Suppressor macrophage treated with lipopolysaccharide for 1 hour (primary cell): ENCODE measurements around the gene AK3.

Source experiments
- DNase-seq, 3 donors: peaks; one replicate each; pipeline ENCODE4 v3.0.0-alpha.2; 2020 to 2022

Gene AK3

GRCh38 chr9:4746278-4747030 is 5.5 kb upstream of the AK3 start:
- DNase-seq = peak in 1 of 3 donors; percentile 34

GRCh38 chr9:4743131-4743875 is 2.3 kb upstream of the AK3 start:
- peak; percentile 30 to 56 (median 37) for DNase-seq

- DNase-seq = no peak
These were observed 1.2 kb upstream of the AK3 start for GRCh38 chr9:4742246-4742645.

- DNase-seq = peak in 2 of 3 donors; percentile 27 to 33
These were observed 525 bp upstream of the AK3 start for GRCh38 chr9:4741365-4742089.

DNA sequence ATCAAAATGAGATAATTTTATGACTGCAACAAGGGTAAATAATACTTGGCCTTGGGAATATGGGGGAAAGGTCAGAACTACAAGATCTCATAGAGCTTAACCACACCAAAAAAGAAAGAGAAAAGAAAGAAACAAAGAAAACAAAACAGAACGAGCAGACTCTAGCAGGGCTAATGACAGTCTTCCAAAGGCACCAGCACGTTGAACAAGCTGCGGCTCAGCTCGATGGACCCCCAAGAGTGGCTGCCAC is 689 bp downstream of the AK3 start:
- DNase-seq = no peak

DNA sequence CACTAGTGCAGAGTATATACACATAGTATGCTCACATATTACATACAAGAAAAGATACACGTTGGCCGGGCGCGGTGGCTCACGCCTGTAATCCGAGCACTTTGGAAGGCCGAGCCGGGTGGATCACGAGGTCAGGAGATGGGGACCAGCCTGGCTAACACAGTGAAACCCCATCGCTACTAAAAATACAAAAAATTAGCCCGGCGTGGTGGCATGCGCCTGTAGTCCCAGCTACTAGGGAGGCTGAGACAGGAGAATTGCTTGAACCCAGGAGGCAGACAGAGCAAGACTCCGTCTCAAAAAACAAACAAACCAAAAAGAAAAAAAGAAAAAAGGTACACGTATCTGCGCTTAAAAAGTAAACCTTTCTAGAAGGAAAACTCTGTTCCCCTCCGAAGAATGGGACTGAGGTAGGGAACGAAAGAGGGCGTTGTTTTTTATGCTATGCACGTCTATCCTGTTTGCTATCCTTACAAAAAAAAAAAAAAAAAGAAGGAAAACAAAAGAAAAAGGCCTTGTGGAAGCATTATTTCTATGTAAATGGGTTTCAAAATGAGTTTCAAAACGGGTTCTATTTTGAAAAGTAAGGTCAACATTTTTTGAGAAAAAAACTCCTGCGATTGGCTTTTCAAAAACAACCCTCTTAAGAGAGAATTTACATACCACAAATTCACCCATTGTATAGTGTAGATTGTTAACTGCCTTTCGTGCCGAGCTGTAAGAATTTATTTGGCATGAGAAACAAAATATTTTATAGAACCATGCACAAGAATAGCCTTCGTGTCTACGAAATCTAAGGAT is 1.2 kb downstream of the AK3 start:
- DNase-seq = peak in 1 of 3 donors; percentile 26

DNA sequence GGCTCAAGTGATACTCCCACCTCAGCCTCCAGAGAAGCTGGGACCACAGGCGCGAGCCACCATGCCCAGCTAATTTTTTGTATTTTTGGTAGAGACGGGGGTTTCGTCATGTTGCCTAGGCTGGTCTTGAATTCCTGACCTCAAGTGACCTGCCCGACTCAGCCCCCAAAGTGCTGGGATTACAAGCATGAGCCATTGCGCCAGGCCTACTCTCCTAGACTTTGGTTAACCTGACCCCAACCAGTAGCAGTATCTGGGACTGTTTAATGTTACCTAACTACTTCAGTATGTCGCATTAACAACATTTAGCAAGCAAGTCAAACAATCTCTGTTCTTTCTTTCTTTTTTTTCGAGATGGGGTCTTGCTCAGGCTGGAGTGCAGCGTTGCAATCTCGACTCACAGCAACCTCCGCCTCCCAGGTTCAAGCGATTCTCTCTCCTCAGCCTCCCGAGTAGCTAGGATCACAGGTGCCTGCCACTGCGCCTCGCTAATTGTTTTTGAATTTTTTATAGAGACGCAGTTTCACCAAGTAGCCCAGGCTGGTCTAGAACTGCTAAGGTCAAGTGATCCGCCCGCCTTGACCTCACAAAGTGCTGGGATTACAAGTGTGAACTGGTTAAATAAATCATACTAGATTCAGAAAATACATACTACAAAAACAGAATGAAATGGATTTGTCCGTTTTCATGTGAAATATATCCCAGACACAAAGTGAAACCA is 2.0 kb downstream of the AK3 start:
- no peak for DNase-seq

GRCh38 chr9:4734150-4734549 is 6.9 kb downstream of the AK3 start:
- DNase-seq = no peak

DNA sequence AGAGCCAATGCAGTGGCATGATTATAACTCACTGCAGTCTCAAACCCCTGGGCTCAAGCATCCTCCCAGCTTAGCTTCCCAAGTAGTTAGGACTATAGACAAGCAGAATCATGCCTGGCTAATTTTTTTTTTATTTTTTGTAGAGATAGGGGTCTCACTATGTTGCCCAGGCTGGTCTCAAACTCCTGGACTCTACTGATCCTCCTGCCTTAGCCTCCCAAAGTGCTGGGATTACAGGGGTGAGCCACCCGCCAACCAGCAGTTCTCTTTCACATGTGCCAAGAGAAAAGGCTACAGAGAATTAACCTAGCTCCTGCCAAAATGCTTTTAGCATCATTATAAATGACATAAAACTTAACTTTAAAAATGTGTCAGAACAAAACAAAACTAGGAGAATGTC is 8.1 kb downstream of the AK3 start:
- DNase-seq = no peak

DNA sequence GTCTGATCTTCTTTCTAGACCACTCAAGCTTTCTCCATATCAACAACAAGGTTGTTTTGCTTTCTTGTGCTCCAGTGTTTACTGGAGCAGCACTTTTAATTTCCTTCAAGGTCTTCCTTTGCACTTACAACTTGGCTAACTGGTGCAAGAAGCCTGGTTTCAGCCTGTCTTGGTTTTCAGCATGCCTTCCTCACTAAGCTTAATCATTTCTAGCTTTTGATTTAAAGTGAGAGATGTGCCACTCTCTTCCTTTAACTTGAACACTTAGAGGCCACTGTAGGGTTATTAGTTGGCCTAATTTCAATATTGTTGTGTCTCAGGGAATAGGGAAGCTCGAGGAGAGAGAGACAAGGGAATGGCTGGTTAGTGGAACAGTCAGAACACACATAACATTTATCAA is 13.4 kb downstream of the AK3 start:
- no peak for DNase-seq

- no peak for DNase-seq
These were observed 15.1 kb downstream of the AK3 start for GRCh38 chr9:4725706-4726442.

- DNase-seq = no peak
These were observed 19.3 kb downstream of the AK3 start for GRCh38 chr9:4721736-4722135.

DNA sequence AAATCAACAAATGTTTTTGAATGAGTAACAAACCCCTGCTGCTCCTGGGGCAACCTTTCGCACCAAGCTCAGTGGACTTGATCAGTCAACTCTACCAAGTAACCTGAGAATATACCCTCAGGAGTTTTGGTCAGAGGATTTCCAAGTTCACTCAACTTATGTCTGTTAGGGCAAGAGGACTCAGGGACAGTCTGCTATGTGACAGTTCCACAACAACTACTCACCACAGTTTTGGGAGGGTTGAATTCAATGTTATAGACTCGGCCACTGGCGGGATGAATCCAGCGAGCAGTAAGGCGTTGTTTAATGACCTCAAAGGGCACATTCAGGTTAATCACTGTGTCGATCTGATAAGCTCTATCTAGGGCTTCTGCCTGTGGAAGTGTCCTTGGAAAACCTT is 22.1 kb downstream of the AK3 start:
- no peak for DNase-seq

- DNase-seq = no peak
These were observed 23.2 kb downstream of the AK3 start for GRCh38 chr9:4717815-4718214.

GRCh38 chr9:4716163-4716562 is 24.8 kb downstream of the AK3 start:
- DNase-seq = no peak

- DNase-seq = peak in 1 of 3 donors; percentile 5
These were observed 26.6 kb downstream of the AK3 start for GRCh38 chr9:4714266-4715016.

- peak in 1 of 3 donors; percentile 29 for DNase-seq
These were observed 27.2 kb downstream of the AK3 start for GRCh38 chr9:4713849-4714248.

GRCh38 chr9:4709380-4709779 is 31.6 kb downstream of the AK3 start:
- DNase-seq = no peak

GRCh38 chr9:4706971-4707622 is 33.9 kb downstream of the AK3 start:
- peak; percentile 2 to 54 (median 38) for DNase-seq

- no peak for DNase-seq
These were observed 35.0 kb downstream of the AK3 start for GRCh38 chr9:4706021-4706420.
